ENCODE measurements around the gene SYNJ2. TPM values are rescaled to one million over a fixed set of nuclear protein-coding genes. Genes with fewer than 3 reads are reported as not detected.

SYNJ2 gene
- total RNA-seq, 4 donors from 2014 or later: 2.6 to 7.5 (median 5.5) TPM

GRCh38 chr6:158095031-158095430, 113.4 kb downstream of the SYNJ2 start:
- TF ChIP-seq CTCF (IDR thresholded peaks at IDR 0.05) (no peak), POLR2A (IDR thresholded peaks at IDR 0.05) (no peak)
- no peak overlapping the region for H3K4me3 ChIP-seq (ENCODE audit: low read depth, poor library complexity, severe bottlenecking)
- DNase-seq (ENCODE audit: low spot score in 2 of 2): no peak
- intact Hi-C loops (cut with DNase I; ENCODE audit: low total_unique reads): no loop called here
- 92 to 94% methylated on average over 6 of the region's 6 CpGs for WGBS, 2 donors

- intact Hi-C loops (cut with DNase I; ENCODE audit: low total_unique reads): no loop called here
- no peak overlapping the region for H3K4me3 ChIP-seq (ENCODE audit: low read depth, poor library complexity, severe bottlenecking)
- TF ChIP-seq CTCF (IDR thresholded peaks at IDR 0.05) (no peak), POLR2A (IDR thresholded peaks at IDR 0.05) (no peak)
- no peak for DNase-seq (ENCODE audit: low spot score in 2 of 2)
- 95 to 99% methylated on average over 14 to 15 of the region's 15 CpGs for WGBS, 2 donors
These were observed 114.0 kb downstream of the SYNJ2 start for GRCh38 chr6:158095671-158096070.

DNA sequence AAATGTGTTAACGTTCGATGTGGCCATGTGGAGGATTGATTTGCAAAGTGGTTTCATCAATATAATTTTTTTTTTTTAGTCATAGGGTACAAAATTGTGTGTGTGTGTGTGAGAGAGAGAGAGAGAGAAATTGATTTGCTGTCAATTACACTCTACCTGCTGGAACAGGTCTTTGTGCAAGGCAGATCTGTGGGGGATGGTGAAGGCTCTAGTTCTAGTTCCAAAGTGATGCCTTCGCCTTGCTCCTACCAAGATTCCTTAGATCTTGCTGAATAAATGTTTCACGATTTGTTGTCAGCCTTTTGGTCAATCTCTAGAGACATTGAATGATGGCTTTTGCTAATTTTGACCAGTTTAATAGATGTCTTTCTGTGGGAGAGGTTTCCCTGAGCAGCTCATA, 121.6 kb downstream of the SYNJ2 start:
- TF ChIP-seq CTCF (IDR thresholded peaks at IDR 0.05) (no peak), POLR2A (IDR thresholded peaks at IDR 0.05) (no peak)
- intact Hi-C loops (cut with DNase I; ENCODE audit: low total_unique reads): no loop called here

DNA sequence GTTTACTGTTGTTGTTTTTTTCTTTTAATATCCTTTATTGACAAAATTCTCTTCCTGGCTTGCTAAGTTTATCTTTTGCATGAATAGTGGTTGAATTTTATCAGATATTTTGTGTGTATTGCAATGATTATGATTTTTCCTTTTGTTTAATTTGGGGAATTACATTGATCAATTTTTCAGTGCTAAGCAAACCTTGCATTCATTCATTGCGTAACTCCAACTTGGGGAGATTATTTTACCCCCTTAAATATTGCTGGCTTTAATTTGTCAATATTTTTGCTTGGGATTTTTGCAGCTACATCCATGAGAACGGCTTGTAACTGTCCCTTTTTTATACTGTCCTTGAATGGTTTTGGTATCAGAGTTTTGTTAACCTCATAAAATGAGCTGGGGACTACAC, 123.0 kb downstream of the SYNJ2 start:
- no peak overlapping the region for H3K4me3 ChIP-seq (ENCODE audit: low read depth, poor library complexity, severe bottlenecking)
- no peak for TF ChIP-seq CTCF (IDR thresholded peaks at IDR 0.05)
- TF ChIP-seq POLR2A (IDR thresholded peaks at IDR 0.05): no peak
- whole genome bisulfite sequencing, 2 donors: 88 to 91% methylated on average over 2 of the region's 2 CpGs
- intact Hi-C loops (cut with DNase I; ENCODE audit: low total_unique reads): no loop called here
- no peak for DNase-seq (ENCODE audit: low spot score in 2 of 2)

More for the DNA sequence above, 121.6 kb downstream of the SYNJ2 start:
- 90 to 92% methylated on average over 4 of the region's 4 CpGs for WGBS, 2 donors
- DNase-seq (ENCODE audit: low spot score in 2 of 2): no peak
- no peak overlapping the region for H3K4me3 ChIP-seq (ENCODE audit: low read depth, poor library complexity, severe bottlenecking)

DNA sequence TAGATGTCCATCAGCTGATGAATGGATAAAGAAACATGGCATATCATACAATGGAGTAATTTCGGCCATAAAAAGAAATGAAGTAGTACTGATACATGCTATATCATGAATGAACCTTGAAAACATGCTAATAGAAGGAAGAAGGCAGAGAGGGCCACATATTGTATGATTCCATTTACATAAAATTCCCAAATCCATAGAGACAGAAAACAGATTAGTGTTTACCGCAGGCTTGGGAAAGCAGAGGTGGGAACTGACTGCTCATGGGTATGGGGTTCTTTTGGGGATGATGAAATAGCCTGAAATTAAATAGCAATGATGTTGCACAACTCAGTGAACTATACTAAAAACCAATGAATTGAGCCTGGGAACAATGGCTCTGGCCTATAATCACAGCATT, 128.1 kb downstream of the SYNJ2 start:
- intact Hi-C loops (cut with DNase I; ENCODE audit: low total_unique reads): no loop called here
- TF ChIP-seq POLR2A (IDR thresholded peaks at IDR 0.05) (no peak), CTCF (IDR thresholded peaks at IDR 0.05) (no peak)
- no peak overlapping the region for H3K4me3 ChIP-seq (ENCODE audit: low read depth, poor library complexity, severe bottlenecking)
- no peak for DNase-seq (ENCODE audit: low spot score in 2 of 2)
- WGBS, 2 donors: 96 to 97% methylated on average over 2 of the region's 2 CpGs

- no peak overlapping the region for H3K4me3 ChIP-seq (ENCODE audit: low read depth, poor library complexity, severe bottlenecking)
- DNase-seq (ENCODE audit: low spot score in 2 of 2): no peak
- no peak for TF ChIP-seq CTCF (IDR thresholded peaks at IDR 0.05)
- no peak for TF ChIP-seq POLR2A (IDR thresholded peaks at IDR 0.05)
- intact Hi-C loops (cut with DNase I; ENCODE audit: low total_unique reads): no loop called here
- WGBS, 2 donors: 88 to 92% methylated on average over 5 of the region's 5 CpGs
These were observed 129.3 kb downstream of the SYNJ2 start for GRCh38 chr6:158110986-158111385.
